Upper lobe of right lung (tissue), 1 donor: Measurements from ENCODE around the gene DDAH1. TPM values are rescaled to one million over a fixed set of nuclear protein-coding genes. Genes with fewer than 3 reads are reported as not detected.

Source experiments
- ATAC-seq: fragments of 200-7000 bp; cut with Tn5 transposase; one replicate; pipeline ENCODE4 v1.9.1; 2020; ENCODE audit warnings: mild to moderate bottlenecking, moderate library complexity
- DNase-seq: peaks from one replicate; pipeline ENCODE4 v3.0.0-alpha.2; 2020
- H3K27ac ChIP-seq: fragments of 200-600 bp; one replicate; pipeline ENCODE4 v1.8.0; 2022
- H3K27me3 ChIP-seq: fragments of 200-600 bp; one replicate; pipeline ENCODE4 v1.8.0; 2022; ENCODE audit warnings: mild to moderate bottlenecking
- H3K36me3 ChIP-seq: fragments of 200-600 bp; one replicate; pipeline ENCODE4 v1.8.0; 2022
- H3K4me1 ChIP-seq: fragments of 200-600 bp; one replicate; pipeline ENCODE4 v1.8.0; 2022
- H3K4me3 ChIP-seq: fragments of 200-600 bp; one replicate; pipeline ENCODE4 v1.8.0; 2022; ENCODE audit warnings: mild to moderate bottlenecking
- H3K9me3 ChIP-seq: fragments of 200-600 bp; one replicate; pipeline ENCODE4 v1.8.0; 2022
- CTCF ChIP-seq: fragments of 200-600 bp; IDR thresholded peaks from one replicate; pipeline ENCODE4 v1.8.0; 2022; ENCODE audit warnings: antibody characterized with exemption
- intact Hi-C: fragments of 100-400 bp; cut with DNase I; formaldehyde crosslinking; loops from one replicate; pipeline ENCODE4 v1.11.0; 2022
- total RNA-seq: library from RNA; stranded (reverse); fragmentation: NEBNext Ultra II Directional; extraction: Animal tissue kit (Norgen Biotek cat#: 25700); gene quantifications from one replicate; pipeline ENCODE4 v1.2.1, GENCODE V29; 2021
- donor health status: DM: no; HTN: yes; CAD: no; lungs with severe emphysema.

The DDAH1 gene
- total RNA-seq, 1 donor from 2014 or later = 51.3 TPM

- DNase-seq = no peak
These were observed 184.3 kb downstream of the DDAH1 start for GRCh38 chr1:85280636-85281035.

DNA sequence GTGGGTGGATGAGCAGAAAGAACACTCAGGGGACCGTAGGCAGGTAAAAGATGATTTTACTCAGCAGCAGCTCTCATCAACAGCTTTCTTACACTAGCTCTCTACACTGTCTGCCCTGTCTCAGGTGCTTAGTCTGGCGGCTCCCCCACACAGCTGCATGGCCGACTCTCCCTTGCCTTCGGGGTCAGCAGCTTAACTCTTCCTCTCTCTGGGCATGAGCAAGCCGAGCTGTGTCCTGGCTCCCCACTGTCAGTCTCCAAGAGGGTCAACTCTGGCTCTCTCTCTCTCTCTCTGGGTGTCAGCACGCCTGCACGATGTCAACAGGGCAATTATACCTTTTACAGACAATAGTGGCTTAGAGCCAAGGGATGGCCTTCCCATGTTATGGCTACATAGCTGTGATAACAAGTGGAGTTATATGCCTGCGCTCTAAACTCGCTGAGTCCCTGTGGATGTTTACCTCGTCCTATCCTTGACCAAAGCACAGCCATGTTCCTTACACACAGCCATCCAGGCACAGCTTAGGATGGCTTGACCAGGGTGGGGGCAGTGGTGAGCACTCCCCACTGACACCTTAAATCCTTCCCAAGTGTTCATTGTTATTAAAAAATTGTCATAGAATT is 185.4 kb downstream of the DDAH1 start:
- TF ChIP-seq CTCF = no peak
- DNase-seq (no peak), ATAC-seq (no peak)
- no peaks in the 10 kb centered on the region for H3K27me3 ChIP-seq
- peaks cover 20% of the 10 kb centered on the region for H3K4me1 ChIP-seq
- no peaks in the 10 kb centered on the region for H3K9me3 ChIP-seq
- H3K4me3 ChIP-seq = no peak overlapping the region
- H3K27ac ChIP-seq = peak overlapping the region; percentile 56
- intact Hi-C loops = no loop called here
- H3K36me3 ChIP-seq = no peaks in the 10 kb centered on the region

More at GRCh38 chr1:85280636-85281035, 184.3 kb downstream of the DDAH1 start:
- Histone ChIP-seq H3K27me3 (no peaks in the 10 kb centered on the region), H3K4me1 (peaks cover 10% of the 10 kb centered on the region), H3K4me3 (no peak overlapping the region), H3K9me3 (no peaks in the 10 kb centered on the region), H3K27ac (no peak overlapping the region), H3K36me3 (no peaks in the 10 kb centered on the region)
- intact Hi-C loops = no loop called here
- ATAC-seq = no peak
- no peak for TF ChIP-seq CTCF

- Histone ChIP-seq H3K4me3 (no peak overlapping the region), H3K4me1 (peaks cover 26% of the 10 kb centered on the region), H3K36me3 (no peaks in the 10 kb centered on the region), H3K27ac (peak overlapping the region; percentile 56), H3K27me3 (no peaks in the 10 kb centered on the region), H3K9me3 (no peaks in the 10 kb centered on the region)
- TF ChIP-seq CTCF = no peak
- intact Hi-C loops = no loop called here
- DNase-seq (no peak), ATAC-seq (peak; percentile 1)
These were observed 186.1 kb downstream of the DDAH1 start for GRCh38 chr1:85278853-85279314.

- no peak overlapping the region for H3K27ac ChIP-seq
- ATAC-seq = no peak
- intact Hi-C loops = no loop called here
These were observed 187.2 kb downstream of the DDAH1 start for GRCh38 chr1:85277802-85278201.

DNA sequence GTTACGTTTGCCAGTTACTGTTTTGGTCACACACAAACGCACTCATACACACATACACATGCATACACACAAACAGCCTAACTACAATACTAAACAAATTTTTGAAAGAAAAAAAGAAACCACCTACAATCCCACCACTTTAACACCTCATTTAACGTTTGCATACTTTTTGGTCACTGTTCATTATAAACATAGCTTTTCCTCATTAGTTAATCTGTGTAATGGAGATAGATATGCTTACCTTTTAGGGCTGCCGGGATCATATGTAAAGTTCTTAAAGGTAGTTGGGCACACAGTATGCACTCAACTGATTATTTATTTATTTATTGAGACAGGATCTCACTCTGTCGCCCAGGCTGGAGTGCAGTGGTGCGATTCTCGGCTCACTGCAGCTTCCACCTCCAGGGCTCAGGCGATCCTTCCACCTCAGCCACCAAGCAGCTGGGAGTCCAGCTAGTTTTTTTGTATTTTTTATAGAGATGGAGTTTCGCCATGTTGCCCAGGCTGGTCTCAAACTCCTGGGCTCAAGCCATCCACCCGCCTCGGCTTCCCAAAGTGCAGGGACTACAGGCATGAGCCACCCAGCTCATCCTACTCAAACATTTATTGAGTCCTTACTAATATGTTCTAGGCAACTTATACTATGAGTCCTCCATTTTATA is 187.8 kb downstream of the DDAH1 start:
- intact Hi-C loops = no loop called here
- Histone ChIP-seq H3K27ac (peak overlapping the region; percentile 96), H3K36me3 (peaks cover 8% of the 10 kb centered on the region), H3K27me3 (no peaks in the 10 kb centered on the region), H3K4me1 (peaks cover 26% of the 10 kb centered on the region), H3K4me3 (peak overlapping the region; percentile 82), H3K9me3 (no peaks in the 10 kb centered on the region)
- DNase-seq = no peak
- ATAC-seq = no peak
- no peak for TF ChIP-seq CTCF

More at GRCh38 chr1:85277802-85278201, 187.2 kb downstream of the DDAH1 start:
- peaks cover 26% of the 10 kb centered on the region for H3K4me1 ChIP-seq
- no peak for DNase-seq
- no peak for TF ChIP-seq CTCF
- H3K36me3 ChIP-seq = peaks cover 2% of the 10 kb centered on the region
- no peaks in the 10 kb centered on the region for H3K27me3 ChIP-seq
- H3K4me3 ChIP-seq = no peak overlapping the region
- H3K9me3 ChIP-seq = no peaks in the 10 kb centered on the region
